A673 (cell line): Measurements from ENCODE around the gene FBLN1.

Source experiments
- EZH2 ChIP-seq: fragments of 200-600 bp; sonication (generic); IDR thresholded peaks from 2 replicates; pipeline ENCODE4 v1.6.1; 2017; ENCODE audit warnings: borderline replicate concordance, low read depth, mild to moderate bottlenecking, mixed read lengths, antibody characterized with exemption, low read length; ENCODE audit not compliant: poor library complexity, severe bottlenecking
- TF ChIP-seq, protein P1 (sequence below): fragments of 300-800, 200-600 bp; sonication (generic); conservative IDR thresholded peaks from 2 replicates; pipeline ENCODE4 v1.5.1; 2017; ENCODE audit warnings: low read depth, mild to moderate bottlenecking, antibody characterized with exemption, low read length, moderate library complexity, mixed read lengths

- TF ChIP-seq, protein P1, sequence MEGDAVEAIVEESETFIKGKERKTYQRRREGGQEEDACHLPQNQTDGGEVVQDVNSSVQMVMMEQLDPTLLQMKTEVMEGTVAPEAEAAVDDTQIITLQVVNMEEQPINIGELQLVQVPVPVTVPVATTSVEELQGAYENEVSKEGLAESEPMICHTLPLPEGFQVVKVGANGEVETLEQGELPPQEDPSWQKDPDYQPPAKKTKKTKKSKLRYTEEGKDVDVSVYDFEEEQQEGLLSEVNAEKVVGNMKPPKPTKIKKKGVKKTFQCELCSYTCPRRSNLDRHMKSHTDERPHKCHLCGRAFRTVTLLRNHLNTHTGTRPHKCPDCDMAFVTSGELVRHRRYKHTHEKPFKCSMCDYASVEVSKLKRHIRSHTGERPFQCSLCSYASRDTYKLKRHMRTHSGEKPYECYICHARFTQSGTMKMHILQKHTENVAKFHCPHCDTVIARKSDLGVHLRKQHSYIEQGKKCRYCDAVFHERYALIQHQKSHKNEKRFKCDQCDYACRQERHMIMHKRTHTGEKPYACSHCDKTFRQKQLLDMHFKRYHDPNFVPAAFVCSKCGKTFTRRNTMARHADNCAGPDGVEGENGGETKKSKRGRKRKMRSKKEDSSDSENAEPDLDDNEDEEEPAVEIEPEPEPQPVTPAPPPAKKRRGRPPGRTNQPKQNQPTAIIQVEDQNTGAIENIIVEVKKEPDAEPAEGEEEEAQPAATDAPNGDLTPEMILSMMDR = no peak
- TF ChIP-seq EZH2 = no peak
Measured at GRCh38 chr22:45490836-45491235, 11.8 kb upstream of the FBLN1 start.
